Heart left ventricle (tissue), 13 donors: ENCODE results near the gene PGP.

ENCODE experiments used
- CTCF ChIP-seq, 12 donors: fragments of 200-600 bp; sonication (generic) in 4 of 12; IDR thresholded peaks; one replicate each; pipeline versions ENCODE4 v1.5.0 to v1.8.0; 2018 to 2022; ENCODE audit warnings: antibody characterized with exemption in 12 of 12, mild to moderate bottlenecking in 5 of 12
- POLR2A ChIP-seq, 2 donors: fragments of 450-650 bp; IDR thresholded peaks; one replicate each; pipeline ENCODE4 v1.6.1; 2017; ENCODE audit warnings: antibody characterized with exemption in 2 of 2, mild to moderate bottlenecking in 2 of 2, moderate library complexity in 2 of 2
- donor health status: ischemic (EF 13 %, LVEDD 7.1; RV severe dilation, severe dysfunction).
- donor health status: DM: no; HTN: yes; CAD: no.
- donor health status: DM: no; HTN: no; CAD: no.
- donor health status: ischemic (EF 25% LVEDD 6.9; RV normal size, moderate dysfunction).
- donor health status: ischemic (EF 25% LVEDD 5.7; RV mildly dilated, moderate dysfunction).
- donor health status: ischemic (EF 35%, LVEDD 5.7; RV mildly dilated, moderate dysfunction).
- donor health status: nonischemic (EF 11% LVEDD 7.7; RV severe dilation, severe dysfunction).
- donor health status: DM: yes; HTN: yes; CAD: no.
- donor health status: PGD.
- donor health status: ischemic (EF 29% LVEDD 5.4; RV normal size, mild dysfunction).
- donor health status: nonischemic (EF 23%, LVEDD 6.1; RV moderate dilation, normal function).

- TF ChIP-seq CTCF (IDR thresholded peaks at IDR 0.05) (no peak), POLR2A (IDR thresholded peaks at IDR 0.05) (no peak)
Observed at GRCh38 chr16:2234813-2235170, 20.2 kb upstream of the PGP start.
